Spleen (tissue), 11 donors: Measurements from ENCODE around the gene DYNLT1. TPM values are rescaled to one million over a fixed set of nuclear protein-coding genes. Genes with fewer than 3 reads are reported as not detected.

ENCODE experiments used
- DNase-seq: peaks from one replicate; pipeline ENCODE4 v3.0.0-alpha.2; 2020
- H3K27ac ChIP-seq, 8 donors: fragments of 200-600 bp; sonication (generic) in 7 of 8; 1 replicate in 4 of 8; 2 replicates in 4 of 8; pipeline versions ENCODE4 v1.5.0 to v1.8.0; 2016 to 2021; ENCODE audit warnings: inconsistent platforms in 4 of 8, mild to moderate bottlenecking in 4 of 8, moderate library complexity in 1 of 8
- H3K27me3 ChIP-seq, 7 donors: fragments of 200-600 bp; sonication (generic) in 6 of 7; replicated peaks in 1 of 7; 1 replicate in 4 of 7; 2 replicates in 3 of 7; pipeline versions ENCODE4 v1.5.0 to v1.8.0; 2016 to 2021; ENCODE audit warnings: inconsistent platforms in 3 of 7, mild to moderate bottlenecking in 1 of 7
- H3K36me3 ChIP-seq, 6 donors: fragments of 200-600 bp; sonication (generic) in 5 of 6; 1 replicate in 4 of 6; 2 replicates in 2 of 6; pipeline versions ENCODE4 v1.5.0 to v1.8.0; 2016 to 2021; ENCODE audit warnings: inconsistent platforms in 2 of 6
- H3K4me1 ChIP-seq, 6 donors: fragments of 200-600 bp; sonication (generic) in 5 of 6; 1 replicate in 3 of 6; 2 replicates in 3 of 6; pipeline versions ENCODE4 v1.5.0 to v1.8.0; 2016 to 2021; ENCODE audit warnings: inconsistent platforms in 3 of 6
- H3K4me3 ChIP-seq, 8 donors: fragments of 200-600 bp; sonication (generic) in 7 of 8; 1 replicate in 4 of 8; 2 replicates in 4 of 8; pipeline versions ENCODE4 v1.5.0 to v1.8.0; 2016 to 2021; ENCODE audit warnings: inconsistent platforms in 4 of 8, mild to moderate bottlenecking in 4 of 8, moderate library complexity in 2 of 8
- H3K9me3 ChIP-seq, 8 donors: fragments of 200-600 bp; sonication (generic) in 7 of 8; 1 replicate in 4 of 8; 2 replicates in 4 of 8; pipeline versions ENCODE4 v1.5.0 to v1.8.0; 2016 to 2021; ENCODE audit warnings: inconsistent platforms in 4 of 8
- POLR2A ChIP-seq, 3 donors: fragments of 450-650 bp; IDR thresholded peaks; one replicate each; pipeline ENCODE4 v1.5.1; 2017; ENCODE audit warnings: antibody characterized with exemption in 3 of 3, mild to moderate bottlenecking in 1 of 3
- POLR2AphosphoS5 ChIP-seq, 3 donors: sonication (generic); formaldehyde crosslinking; IDR thresholded peaks; one replicate each; pipeline ENCODE4 v1.5.1; 2017; ENCODE audit warnings: antibody characterized with exemption in 3 of 3
- WGBS, 5 donors: extraction: QIAGEN DNeasy Blood & Tissue Kit in 3 of 5; methylation state at CpG; one replicate each; pipeline versions ENCODE4 v1.1.5 to v1.1.7; 2013 to 2018; 5-methylcytosine and 5-hydroxymethylcytosine counted together
- intact Hi-C: fragments of 100-400 bp; cut with DNase I; formaldehyde crosslinking; loops from one replicate; pipeline ENCODE4 v1.15.0; 2023; ENCODE audit warnings: low total_unique reads
- polyA plus RNA-seq, 3 donors: library from polyadenylated mRNA; stranded (reverse); fragments of 200-250 nt; gene quantifications; one replicate each; pipeline ENCODE4 v1.2.1, GENCODE V29; 2013
- total RNA-seq, 7 donors: library from RNA; depleted of rRNA in 3 of 7; stranded (reverse); fragments of >200 nt in 3 of 7; fragmentation: NEBNext Ultra II Directional in 4 of 7; extraction: Animal tissue kit (Norgen Biotek cat#: 25700) in 4 of 7; gene quantifications; one replicate each; pipeline versions ENCODE4 v1.1.0 to v1.2.1, GENCODE V29; 2016 to 2021
- TF ChIP-seq, protein P1 (sequence below), 11 experiments: fragments of 200-600 bp in 7 of 11; fragments of 450-650 bp in 4 of 11; sonication (generic) in 4 of 11; IDR thresholded peaks in 8 of 11; conservative IDR thresholded peaks in 3 of 11; 1 replicate in 7 of 11; 2 replicates in 4 of 11; pipeline versions ENCODE4 v1.4.0 to v1.8.0; 2016 to 2021; ENCODE audit warnings: antibody characterized with exemption in 11 of 11, inconsistent platforms in 4 of 11, mild to moderate bottlenecking in 1 of 11
- donor health status: healthy with polysubstance abuse.
- donor health status: DM: no; HTN: no; CAD: no; lungs with moderate emphysema.
- donor health status: DM: no; HTN: no; CAD: no.
- donor health status: Bipolar disorder and iron deficiency.
- donor health status: healthy.
- donor health status: DM: no; HTN: no; CAD: no.
- donor health status: DM: yes; HTN: yes; CAD: no.

The DYNLT1 gene
- total and polyA plus RNA-seq, 10 donors, result 61.3 to 131 (median 75.8) TPM

DNA sequence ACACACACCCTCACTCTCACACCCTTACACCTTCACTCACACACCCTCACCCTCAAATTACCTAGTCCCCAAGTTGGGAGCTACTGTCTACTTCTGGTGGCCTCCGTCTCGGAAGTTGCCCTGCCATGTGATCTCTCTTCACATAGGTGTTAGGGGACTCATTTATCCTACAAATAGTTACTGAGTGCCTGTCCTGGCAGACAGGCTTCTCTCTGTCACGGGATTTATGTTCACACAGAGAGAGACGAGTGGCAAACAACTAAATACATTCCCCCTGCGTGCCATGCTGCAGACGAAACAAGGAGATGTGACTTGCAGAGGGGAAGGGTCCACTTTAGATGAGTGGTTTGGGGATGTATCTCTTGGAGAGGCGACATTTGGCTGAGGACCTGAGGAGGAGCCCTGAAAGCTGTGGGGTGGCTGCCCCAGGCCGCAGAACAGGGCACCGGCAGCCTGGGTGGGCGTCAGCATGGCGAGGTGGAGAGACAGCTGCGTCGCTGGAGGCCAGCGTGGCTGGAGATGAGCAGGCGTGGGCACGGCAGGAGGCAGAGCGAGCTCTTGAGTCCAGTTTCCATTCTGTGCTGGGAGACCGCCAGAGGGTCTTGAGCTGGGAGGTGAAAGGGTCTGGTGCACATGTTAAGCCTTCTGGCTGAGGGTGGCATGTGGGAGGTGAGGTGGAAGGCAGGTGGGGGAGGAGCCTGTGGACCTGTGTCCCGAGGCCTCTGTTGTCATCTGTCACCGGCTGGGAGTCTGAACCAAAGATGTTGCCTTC lies 17.2 kb downstream of the DYNLT1 start:
- H3K4me3 ChIP-seq, result no peak overlapping the region
- peaks cover 0 to 21% (median 15%) of the 10 kb centered on the region in 6 donors for H3K4me1 ChIP-seq
- peak overlapping the region in 1 of 8 donors; percentile 59 for H3K27ac ChIP-seq
- peaks cover 0 to 100% (median 41%) of the 10 kb centered on the region in 6 donors for H3K36me3 ChIP-seq
- intact Hi-C loops, result no loop called here
- no peaks in the 10 kb centered on the region for H3K9me3 ChIP-seq
- no peaks in the 10 kb centered on the region for H3K27me3 ChIP-seq
- TF ChIP-seq POLR2A (IDR thresholded peaks at IDR 0.05) (no peak), POLR2AphosphoS5 (IDR thresholded peaks at IDR 0.05) (peak in 1 of 3 donors; percentile 46)
- TF ChIP-seq, protein P1, sequence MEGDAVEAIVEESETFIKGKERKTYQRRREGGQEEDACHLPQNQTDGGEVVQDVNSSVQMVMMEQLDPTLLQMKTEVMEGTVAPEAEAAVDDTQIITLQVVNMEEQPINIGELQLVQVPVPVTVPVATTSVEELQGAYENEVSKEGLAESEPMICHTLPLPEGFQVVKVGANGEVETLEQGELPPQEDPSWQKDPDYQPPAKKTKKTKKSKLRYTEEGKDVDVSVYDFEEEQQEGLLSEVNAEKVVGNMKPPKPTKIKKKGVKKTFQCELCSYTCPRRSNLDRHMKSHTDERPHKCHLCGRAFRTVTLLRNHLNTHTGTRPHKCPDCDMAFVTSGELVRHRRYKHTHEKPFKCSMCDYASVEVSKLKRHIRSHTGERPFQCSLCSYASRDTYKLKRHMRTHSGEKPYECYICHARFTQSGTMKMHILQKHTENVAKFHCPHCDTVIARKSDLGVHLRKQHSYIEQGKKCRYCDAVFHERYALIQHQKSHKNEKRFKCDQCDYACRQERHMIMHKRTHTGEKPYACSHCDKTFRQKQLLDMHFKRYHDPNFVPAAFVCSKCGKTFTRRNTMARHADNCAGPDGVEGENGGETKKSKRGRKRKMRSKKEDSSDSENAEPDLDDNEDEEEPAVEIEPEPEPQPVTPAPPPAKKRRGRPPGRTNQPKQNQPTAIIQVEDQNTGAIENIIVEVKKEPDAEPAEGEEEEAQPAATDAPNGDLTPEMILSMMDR (IDR thresholded peaks at IDR 0.05 in 8 of 11, conservative IDR thresholded peaks at IDR 0.05 in 3 of 11), result no peak
- no peak for DNase-seq
- 92 to 95% (median 95%) methylated on average over 20 of the region's 20 CpGs for WGBS, 5 donors

DNA sequence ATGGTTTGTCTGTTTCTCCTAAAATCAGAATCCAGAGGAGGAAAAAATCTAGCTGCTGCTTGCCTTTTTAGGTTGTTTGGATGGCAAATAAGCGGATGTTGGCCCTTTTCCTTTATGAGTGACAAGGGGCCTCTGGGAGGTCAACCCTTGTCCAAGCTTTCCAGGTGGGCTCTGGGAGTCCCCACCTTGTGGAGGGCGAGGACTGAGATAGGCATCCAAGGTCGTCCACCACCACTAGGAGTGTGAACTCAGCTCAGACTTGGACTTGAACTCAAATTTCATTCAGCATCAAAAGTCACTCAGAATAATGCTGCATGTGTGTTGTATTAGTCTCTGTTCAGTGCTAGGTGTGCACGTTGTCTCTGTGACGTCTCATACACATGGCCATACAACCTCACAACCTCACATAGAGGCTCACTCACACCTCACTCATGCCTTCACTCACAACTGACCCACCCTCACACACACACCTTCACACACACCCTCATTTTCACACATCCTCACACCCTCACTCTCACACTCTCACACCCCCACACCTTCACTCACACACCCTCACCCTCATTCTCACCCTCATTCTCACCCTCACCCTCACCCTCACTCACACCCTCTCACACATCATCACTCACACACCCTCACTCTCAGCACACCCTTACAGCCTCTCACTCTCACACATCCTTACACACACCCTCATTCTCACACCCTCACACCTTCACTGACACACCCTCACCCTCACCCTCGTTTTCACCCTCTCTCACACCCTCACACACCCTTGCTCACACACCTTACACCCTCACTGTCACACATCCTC lies 18.0 kb downstream of the DYNLT1 start:
- WGBS, 5 donors, result 89 to 93% (median 92%) methylated on average over 6 of the region's 6 CpGs
- H3K36me3 ChIP-seq, result peaks cover 0 to 100% (median 47%) of the 10 kb centered on the region in 6 donors
- intact Hi-C loops, result no loop called here
- TF ChIP-seq POLR2A (IDR thresholded peaks at IDR 0.05), result no peak
- no peak for DNase-seq
- H3K9me3 ChIP-seq, result no peaks in the 10 kb centered on the region
- H3K27me3 ChIP-seq, result no peaks in the 10 kb centered on the region
- H3K27ac ChIP-seq, result peak overlapping the region in 1 of 8 donors; percentile 59
- H3K4me3 ChIP-seq, result no peak overlapping the region
- peaks cover 0 to 20% (median 10%) of the 10 kb centered on the region in 6 donors for H3K4me1 ChIP-seq

DNA sequence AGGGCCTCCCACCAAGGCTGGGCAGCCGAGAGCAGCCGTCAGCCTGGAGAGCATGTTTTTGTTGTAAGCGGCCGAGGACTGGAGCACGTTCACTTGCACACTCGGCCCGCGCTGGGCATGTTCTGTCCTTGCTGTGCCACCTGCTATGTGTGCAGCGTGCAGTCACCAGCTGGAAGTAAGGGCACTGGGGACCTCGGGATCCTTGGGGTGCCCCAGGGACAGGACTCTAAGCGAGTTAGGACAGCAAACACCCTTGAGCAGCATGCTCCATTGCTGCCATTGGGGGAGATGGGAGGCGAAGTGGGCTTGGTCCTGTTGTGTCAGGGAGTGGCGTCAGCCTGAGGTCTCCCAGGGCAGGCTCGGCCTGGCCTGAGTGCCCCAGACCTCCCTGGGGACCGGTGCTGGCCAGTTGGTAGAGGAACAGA lies 18.6 kb downstream of the DYNLT1 start:
- H3K4me3 ChIP-seq, result no peak overlapping the region
- H3K4me1 ChIP-seq, result peaks cover 0 to 13% (median 4%) of the 10 kb centered on the region in 6 donors
- no peaks in the 10 kb centered on the region for H3K9me3 ChIP-seq
- TF ChIP-seq POLR2AphosphoS5 (IDR thresholded peaks at IDR 0.05), result peak in 1 of 3 donors; percentile 42
- TF ChIP-seq, protein P1 (IDR thresholded peaks at IDR 0.05 in 8 of 11, conservative IDR thresholded peaks at IDR 0.05 in 3 of 11), result no peak
- no peaks in the 10 kb centered on the region for H3K27me3 ChIP-seq
- H3K27ac ChIP-seq, result peak overlapping the region in 1 of 8 donors; percentile 8
- intact Hi-C loops, result no loop called here
- DNase-seq, result no peak
- peaks cover 0 to 100% (median 47%) of the 10 kb centered on the region in 6 donors for H3K36me3 ChIP-seq
- 92 to 97% (median 96%) methylated on average over 14 to 15 of the region's 15 CpGs for WGBS, 5 donors

DNA sequence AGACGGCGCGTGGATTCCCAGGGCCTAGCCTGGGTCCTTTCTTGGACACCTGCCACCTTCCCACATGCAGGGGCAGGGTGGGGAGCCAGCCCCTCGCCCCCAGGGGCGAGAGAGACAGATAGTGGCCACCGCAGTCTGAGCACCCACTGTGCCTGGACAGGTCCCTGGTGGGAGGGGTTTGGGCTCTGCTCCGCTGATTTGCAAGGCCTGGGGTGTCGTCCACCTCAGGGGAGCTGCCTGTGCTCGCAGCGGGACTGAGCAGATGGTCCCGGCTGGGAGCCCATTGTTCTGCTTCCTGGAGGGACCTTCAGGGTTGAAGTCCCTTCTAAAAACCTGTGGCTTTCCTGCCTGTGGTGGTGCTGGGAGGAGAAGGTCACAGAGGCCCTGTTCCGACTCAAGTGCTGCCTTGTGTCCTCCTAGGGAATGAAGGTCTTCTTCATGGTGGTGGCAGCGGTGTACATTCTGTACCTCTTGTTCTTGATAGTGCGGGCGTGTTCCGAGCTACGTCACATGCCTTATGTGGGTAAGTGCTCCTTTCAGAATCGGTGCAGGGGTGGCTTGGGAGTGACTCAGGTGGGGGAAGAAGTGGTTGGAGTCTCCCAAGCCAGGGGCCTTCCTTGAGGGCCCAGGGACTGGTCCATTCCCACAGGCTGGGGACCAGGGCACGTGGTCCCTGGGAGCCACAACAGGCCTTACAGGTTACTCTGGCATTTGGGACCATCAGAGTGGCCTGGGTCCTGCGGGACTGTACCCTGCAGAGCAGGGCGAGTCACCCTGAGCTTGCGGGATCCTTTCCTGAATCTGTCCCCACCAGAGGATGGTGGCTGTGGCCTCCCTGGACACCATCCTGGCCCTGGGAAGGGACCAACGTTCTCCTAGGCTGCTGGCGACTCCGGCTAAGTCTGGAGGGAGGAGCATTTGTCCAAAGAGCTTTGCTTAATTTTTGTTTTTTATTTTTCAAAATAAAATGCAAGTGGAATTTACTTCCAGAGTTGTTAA lies 19.6 kb downstream of the DYNLT1 start:
- peaks cover 0 to 7% (median 1%) of the 10 kb centered on the region in 6 donors for H3K4me1 ChIP-seq
- no peak overlapping the region for H3K4me3 ChIP-seq
- H3K27ac ChIP-seq, result no peak overlapping the region
- no peaks in the 10 kb centered on the region for H3K27me3 ChIP-seq
- H3K36me3 ChIP-seq, result peaks cover 0 to 100% (median 47%) of the 10 kb centered on the region in 6 donors
- DNase-seq, result no peak
- no peaks in the 10 kb centered on the region for H3K9me3 ChIP-seq
- intact Hi-C loops, result no loop called here
- WGBS, 5 donors, result 91 to 96% (median 94%) methylated on average over 20 to 25 of the region's 25 CpGs
- TF ChIP-seq, protein P1 (IDR thresholded peaks at IDR 0.05 in 8 of 11, conservative IDR thresholded peaks at IDR 0.05 in 3 of 11), result no peak
- TF ChIP-seq POLR2AphosphoS5 (IDR thresholded peaks at IDR 0.05) (no peak), POLR2A (IDR thresholded peaks at IDR 0.05) (no peak)
